Neutrophil (primary cell): ENCODE results near the gene EZH1.

Experiments used
- H3K27ac ChIP-seq: fragments of 200-600 bp; sonication (generic); 2 replicates; pipeline ENCODE4 v1.5.1; 2016; ENCODE audit warnings: mild to moderate bottlenecking, moderate library complexity
- H3K27me3 ChIP-seq: fragments of 200-600 bp; sonication (generic); 2 replicates; pipeline ENCODE4 v1.6.0; 2016; ENCODE audit warnings: mild to moderate bottlenecking
- H3K36me3 ChIP-seq: fragments of 200-600 bp; sonication (generic); 2 replicates; pipeline ENCODE4 v1.5.1; 2017
- H3K4me1 ChIP-seq, 2 experiments: fragments of 200-600 bp in 1 of 2; sonication (generic) in 1 of 2; 1 replicate in 1 of 2; 2 replicates in 1 of 2; pipeline versions ENCODE4 v1.5.1 to v1.6.1; 2013 to 2016; ENCODE audit warnings: low read depth in 1 of 2, low read length in 1 of 2, mild to moderate bottlenecking in 1 of 2, moderate library complexity in 1 of 2; ENCODE audit not compliant: control insufficient read depth in 1 of 2, insufficient read depth in 1 of 2
- H3K4me3 ChIP-seq, 2 experiments: fragments of 200-600 bp in 1 of 2; sonication (generic) in 1 of 2; 1 replicate in 1 of 2; 2 replicates in 1 of 2; pipeline ENCODE4 v1.5.1; 2013 to 2016; ENCODE audit warnings: low read depth in 1 of 2, low read length in 1 of 2, mild to moderate bottlenecking in 1 of 2, moderate library complexity in 1 of 2
- H3K9me3 ChIP-seq: fragments of 200-600 bp; sonication (generic); 2 replicates; pipeline ENCODE4 v1.5.1; 2016
- CTCF ChIP-seq: fragments of 200-600 bp; sonication (generic); IDR thresholded peaks from 2 replicates; pipeline ENCODE4 v1.5.1; 2016; ENCODE audit warnings: antibody characterized with exemption

The EZH1 gene

GRCh38 chr17:42694524-42694923 lies 50.3 kb downstream of the EZH1 start:
- no peak overlapping the region for H3K27ac ChIP-seq

GRCh38 chr17:42692489-42692888 lies 52.4 kb downstream of the EZH1 start:
- TF ChIP-seq CTCF: no peak
- H3K36me3 ChIP-seq: peaks cover 19% of the 10 kb centered on the region
- H3K27me3 ChIP-seq: no peaks in the 10 kb centered on the region
- no peaks in the 10 kb centered on the region for H3K9me3 ChIP-seq
- H3K4me3 ChIP-seq: no peak overlapping the region
- H3K27ac ChIP-seq: no peak overlapping the region
- no peaks in the 10 kb centered on the region for H3K4me1 ChIP-seq

More at GRCh38 chr17:42694524-42694923, 50.3 kb downstream of the EZH1 start:
- Histone ChIP-seq H3K9me3 (no peaks in the 10 kb centered on the region), H3K4me1 (no peaks in the 10 kb centered on the region), H3K4me3 (no peak overlapping the region), H3K27me3 (no peaks in the 10 kb centered on the region), H3K36me3 (peaks cover 35% of the 10 kb centered on the region)
- no peak for TF ChIP-seq CTCF

- H3K36me3 ChIP-seq: peaks cover 8% of the 10 kb centered on the region
Observed at GRCh38 chr17:42691021-42691545, 53.8 kb downstream of the EZH1 start.

GRCh38 chr17:42690596-42690995 lies 54.2 kb downstream of the EZH1 start:
- Histone ChIP-seq H3K27me3 (peaks cover 6% of the 10 kb centered on the region), H3K4me3 (no peak overlapping the region), H3K27ac (no peak overlapping the region), H3K9me3 (no peaks in the 10 kb centered on the region), H3K36me3 (peaks cover 3% of the 10 kb centered on the region), H3K4me1 (no peaks in the 10 kb centered on the region)
- TF ChIP-seq CTCF: no peak

More at GRCh38 chr17:42691021-42691545, 53.8 kb downstream of the EZH1 start:
- no peak overlapping the region for H3K4me3 ChIP-seq
- H3K4me1 ChIP-seq: no peaks in the 10 kb centered on the region
- H3K27ac ChIP-seq: no peak overlapping the region
- TF ChIP-seq CTCF: no peak
- no peaks in the 10 kb centered on the region for H3K9me3 ChIP-seq
- peaks cover under 1% of the 10 kb centered on the region for H3K27me3 ChIP-seq

GRCh38 chr17:42687707-42688320 lies 57.0 kb downstream of the EZH1 start:
- H3K36me3 ChIP-seq: no peaks in the 10 kb centered on the region

More at GRCh38 chr17:42687707-42688320, 57.0 kb downstream of the EZH1 start:
- Histone ChIP-seq H3K27me3 (peaks cover 34% of the 10 kb centered on the region), H3K27ac (no peak overlapping the region), H3K4me1 (peaks cover under 1 to 4% of the 10 kb centered on the region in 2 experiments), H3K9me3 (no peaks in the 10 kb centered on the region), H3K4me3 (no peak overlapping the region)
- TF ChIP-seq CTCF: no peak
